Natural killer cell (primary cell): ENCODE data around the gene IL1B. TPM values are rescaled to one million over a fixed set of nuclear protein-coding genes. Genes with fewer than 3 reads are reported as not detected.

Experiments
- ATAC-seq, 3 donors: fragments of 150-1000 bp in 2 of 3; fragments of 200-7000 bp in 1 of 3; cut with Tn5 transposase; 1 replicate in 1 of 3; 2 replicates in 2 of 3; pipeline ENCODE4 v1.10.0; 2021; ENCODE audit warnings: mild to moderate bottlenecking in 2 of 3, moderate library complexity in 2 of 3
- DNase-seq, 2 donors: peaks; one replicate each; pipeline versions ENCODE4 v3.0.0 to v3.0.0-alpha.2; 2013 to 2021; ENCODE audit warnings: mixed read lengths in 1 of 2
- H3K27ac ChIP-seq: one replicate; pipeline ENCODE4 v1.5.1; 2013; ENCODE audit warnings: mild to moderate bottlenecking, low read length
- H3K27me3 ChIP-seq: one replicate; pipeline ENCODE4 v1.6.1; 2013; ENCODE audit warnings: low read length; ENCODE audit not compliant: control insufficient read depth, insufficient read depth
- H3K36me3 ChIP-seq: one replicate; pipeline ENCODE4 v1.6.1; 2013; ENCODE audit warnings: low read length; ENCODE audit not compliant: control insufficient read depth, insufficient read depth
- H3K4me1 ChIP-seq: one replicate; pipeline ENCODE4 v1.6.1; 2013; ENCODE audit warnings: low read length; ENCODE audit not compliant: control insufficient read depth, insufficient read depth
- H3K4me3 ChIP-seq: one replicate; pipeline ENCODE4 v1.5.1; 2013; ENCODE audit warnings: low read length
- H3K9me3 ChIP-seq: one replicate; pipeline ENCODE4 v1.6.1; 2013; ENCODE audit warnings: low read length; ENCODE audit not compliant: control insufficient read depth, insufficient read depth
- H3K27ac Mint-ChIP-seq, 2 donors: one replicate each; pipeline ENCODE4 v1.8.0; 2022; ENCODE audit warnings: mild to moderate bottlenecking in 2 of 2, mixed read lengths in 2 of 2, moderate library complexity in 1 of 2
- H3K27me3 Mint-ChIP-seq, 2 donors: one replicate each; pipeline ENCODE4 v1.8.0; 2022; ENCODE audit warnings: low read depth in 2 of 2, mixed read lengths in 2 of 2
- H3K36me3 Mint-ChIP-seq: one replicate; pipeline ENCODE4 v1.8.0; 2022; ENCODE audit warnings: mixed read lengths
- H3K4me1 Mint-ChIP-seq, 2 donors: one replicate each; pipeline ENCODE4 v1.8.0; 2022; ENCODE audit warnings: mixed read lengths in 2 of 2
- H3K4me3 Mint-ChIP-seq: one replicate; pipeline ENCODE4 v1.8.0; 2022; ENCODE audit warnings: mild to moderate bottlenecking, moderate library complexity, mixed read lengths
- H3K9me3 Mint-ChIP-seq, 2 donors: one replicate each; pipeline ENCODE4 v1.8.0; 2022; ENCODE audit warnings: mixed read lengths in 2 of 2
- CTCF ChIP-seq: fragments of 200-600 bp; IDR thresholded peaks from one replicate; pipeline ENCODE4 v1.8.0; 2022; ENCODE audit warnings: antibody characterized with exemption
- WGBS: methylation state at CpG from one replicate; pipeline ENCODE4 v1.1.7; 2013; ENCODE audit warnings: missing lambda C conversion rate; ENCODE audit not compliant: insufficient coverage; 5-methylcytosine and 5-hydroxymethylcytosine counted together
- intact Hi-C: fragments of 100-400 bp; cut with micrococcal nuclease; formaldehyde crosslinking; loops from one replicate; pipeline ENCODE4 v1.14.2; 2022
- total RNA-seq, 4 donors: library from RNA; stranded (reverse); fragments of 120-200 nt in 1 of 4; gene quantifications; one replicate each; pipeline versions ENCODE4 v1.2.3 to v1.2.4, GENCODE V29; 2013 to 2022

IL1B gene
- total RNA-seq, 3 donors from 2014 or later (not counting 1 experiment from before 2014, with no cell fraction given), result 92.6 to 250 (median 110) TPM

GRCh38 chr2:112793449-112793978, 43.1 kb downstream of the IL1B start:
- DNase-seq, result no peak
- Mint-ChIP-seq H3K4me1 (peaks cover 14 to 22% of the 10 kb centered on the region in 2 donors), H3K36me3 (no peaks in the 10 kb centered on the region), H3K27me3 (peaks cover 0 to under 1% of the 10 kb centered on the region in 2 donors), H3K4me3 (peak overlapping the region; percentile 4), H3K27ac (peak overlapping the region; percentile 56 to 85), H3K9me3 (no peaks in the 10 kb centered on the region)
- H3K9me3 ChIP-seq, result no peaks in the 10 kb centered on the region
- H3K36me3 ChIP-seq, result no peaks in the 10 kb centered on the region
- no peaks in the 10 kb centered on the region for H3K4me1 ChIP-seq
- no peak overlapping the region for H3K4me3 ChIP-seq
- no peak for TF ChIP-seq CTCF
- ATAC-seq, result peak in 1 of 3 donors; percentile 45
- peak overlapping the region; percentile 17 for H3K27ac ChIP-seq
- 48% methylated on average over 3 of the region's 3 CpGs for WGBS
- intact Hi-C loops, result no loop called here
- H3K27me3 ChIP-seq, result no peaks in the 10 kb centered on the region

- H3K36me3 Mint-ChIP-seq, result no peaks in the 10 kb centered on the region
- H3K4me3 Mint-ChIP-seq, result no peak overlapping the region
- Histone ChIP-seq H3K4me3 (no peak overlapping the region), H3K27me3 (no peaks in the 10 kb centered on the region), H3K36me3 (no peaks in the 10 kb centered on the region), H3K27ac (no peak overlapping the region), H3K4me1 (no peaks in the 10 kb centered on the region), H3K9me3 (no peaks in the 10 kb centered on the region)
- 93% methylated on average over 5 of the region's 5 CpGs for WGBS
- intact Hi-C loops, result no loop called here
- H3K9me3 Mint-ChIP-seq, result no peaks in the 10 kb centered on the region
- no peak for ATAC-seq
- H3K27ac Mint-ChIP-seq, result peak overlapping the region in 1 of 2 donors; percentile 56
- no peak for TF ChIP-seq CTCF
- peaks cover 0 to 8% of the 10 kb centered on the region in 2 donors for H3K27me3 Mint-ChIP-seq
- H3K4me1 Mint-ChIP-seq, result peaks cover 14 to 22% of the 10 kb centered on the region in 2 donors
- DNase-seq, result no peak
Measured at GRCh38 chr2:112792419-112792818, 44.2 kb downstream of the IL1B start.

GRCh38 chr2:112791693-112792230, 44.8 kb downstream of the IL1B start:
- no peak for TF ChIP-seq CTCF
- Histone ChIP-seq H3K27me3 (no peaks in the 10 kb centered on the region), H3K4me3 (no peak overlapping the region), H3K4me1 (no peaks in the 10 kb centered on the region), H3K27ac (no peak overlapping the region), H3K9me3 (no peaks in the 10 kb centered on the region), H3K36me3 (no peaks in the 10 kb centered on the region)
- Mint-ChIP-seq H3K36me3 (no peaks in the 10 kb centered on the region), H3K4me3 (no peak overlapping the region), H3K4me1 (peaks cover 14 to 22% of the 10 kb centered on the region in 2 donors), H3K27ac (peak overlapping the region in 1 of 2 donors; percentile 56), H3K27me3 (peaks cover 0 to 8% of the 10 kb centered on the region in 2 donors), H3K9me3 (no peaks in the 10 kb centered on the region)
- DNase-seq (no peak), ATAC-seq (no peak)
- intact Hi-C loops, result no loop called here
- 100% methylated on average over 3 of the region's 3 CpGs for whole genome bisulfite sequencing

- Mint-ChIP-seq H3K27me3 (peaks cover 0 to 8% of the 10 kb centered on the region in 2 donors), H3K4me3 (no peak overlapping the region), H3K4me1 (peaks cover 14 to 22% of the 10 kb centered on the region in 2 donors), H3K27ac (no peak overlapping the region), H3K36me3 (no peaks in the 10 kb centered on the region), H3K9me3 (no peaks in the 10 kb centered on the region)
- ATAC-seq, result no peak
- H3K36me3 ChIP-seq, result no peaks in the 10 kb centered on the region
- no peaks in the 10 kb centered on the region for H3K4me1 ChIP-seq
- WGBS, result 93% methylated on average over 3 of the region's 3 CpGs
- no peak overlapping the region for H3K27ac ChIP-seq
- no peaks in the 10 kb centered on the region for H3K9me3 ChIP-seq
- no peak for TF ChIP-seq CTCF
- DNase-seq, result no peak
- no peaks in the 10 kb centered on the region for H3K27me3 ChIP-seq
- no peak overlapping the region for H3K4me3 ChIP-seq
- intact Hi-C loops, result no loop called here
Measured at GRCh38 chr2:112791019-112791418, 45.6 kb downstream of the IL1B start.
